NB4 (cell line): ENCODE data around the gene KRTAP5-4.
"Not testable (repeated sequence)": the region's sequence is repeated elsewhere in the genome, so short reads cannot be mapped to it uniquely, and the experiment has no call there.

Experiments used
- CTCF ChIP-seq: IDR thresholded peaks from one replicate; pipeline ENCODE4 v1.5.1; 2012; ENCODE audit warnings: low read depth, low read length
- MAX ChIP-seq: IDR thresholded peaks from 2 replicates; pipeline ENCODE4 v1.6.1; 2011; ENCODE audit warnings: low read depth, low read length
- MYC ChIP-seq: IDR thresholded peaks from 2 replicates; pipeline ENCODE4 v1.6.1; 2011; ENCODE audit warnings: low read depth, low read length
- POLR2A ChIP-seq: IDR thresholded peaks from 2 replicates; pipeline ENCODE4 v1.6.1; 2011; ENCODE audit warnings: mild to moderate bottlenecking; ENCODE audit not compliant: insufficient read length; ENCODE audit errors: extremely low read depth

DNA sequence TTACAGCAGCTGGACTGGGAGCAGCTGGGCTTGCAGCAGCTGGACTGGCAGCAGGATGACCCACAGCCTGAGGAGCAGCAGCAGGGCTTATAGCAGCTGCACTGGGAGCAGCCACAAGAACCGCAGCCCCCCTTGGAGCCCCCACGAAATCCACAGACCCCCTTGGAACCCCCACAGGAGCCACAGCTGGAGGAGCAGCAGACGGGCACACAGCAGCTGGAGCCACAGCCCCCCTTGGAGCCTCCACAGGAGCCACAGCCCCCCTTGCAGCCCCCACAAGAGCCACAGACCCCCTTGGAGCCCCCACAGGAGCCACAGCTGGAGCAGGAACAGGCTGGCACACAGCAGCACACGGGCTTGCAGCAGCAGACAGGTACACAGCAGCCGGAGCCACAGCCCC, 14.0 kb downstream of the KRTAP5-4 start:
- TF ChIP-seq CTCF, POLR2A, MAX, MYC: not testable (repeated sequence)
